Hepatocyte (in vitro differentiated cells): ENCODE data around the gene VTN.

Experiments used
- EZH2 ChIP-seq: fragments of 200-600 bp; sonication (generic); IDR thresholded peaks from 2 replicates; pipeline ENCODE4 v1.6.1; 2016; ENCODE audit warnings: antibody characterized with exemption, mild to moderate bottlenecking, borderline replicate concordance
- EZH2phosphoT487 ChIP-seq: fragments of 200-600 bp; sonication (generic); IDR thresholded peaks from one replicate; pipeline ENCODE4 v1.6.1; 2018; ENCODE audit warnings: antibody characterized with exemption, mild to moderate bottlenecking, low read depth, moderate library complexity; ENCODE audit not compliant: unreplicated experiment, severe bottlenecking
- TF ChIP-seq, protein P1 (sequence below): fragments of 200-600 bp; sonication (generic); IDR thresholded peaks from 2 replicates; pipeline ENCODE4 v1.5.1; 2016; ENCODE audit warnings: antibody characterized with exemption, mild to moderate bottlenecking; ENCODE audit not compliant: poor library complexity

DNA sequence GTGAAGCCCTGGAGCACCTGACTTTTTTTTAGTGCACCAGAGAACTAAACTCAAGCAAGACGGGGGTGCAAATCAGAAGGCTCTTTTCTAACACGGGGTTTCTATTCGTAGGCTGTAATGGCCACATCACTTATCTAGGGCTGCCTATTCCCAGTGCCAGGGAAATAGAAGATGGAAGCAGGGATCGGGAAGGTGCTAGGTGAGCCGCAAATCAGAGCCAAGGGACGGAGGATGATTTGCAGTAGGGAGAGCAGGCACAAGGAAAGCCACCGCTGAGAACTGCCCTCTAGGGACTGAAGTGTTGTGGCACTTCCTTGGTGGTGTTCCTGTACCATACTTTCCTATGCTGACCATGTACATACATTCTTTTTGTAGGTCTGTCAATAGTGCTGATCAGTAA lies 43.7 kb upstream of the VTN start:
- TF ChIP-seq, protein P1, sequence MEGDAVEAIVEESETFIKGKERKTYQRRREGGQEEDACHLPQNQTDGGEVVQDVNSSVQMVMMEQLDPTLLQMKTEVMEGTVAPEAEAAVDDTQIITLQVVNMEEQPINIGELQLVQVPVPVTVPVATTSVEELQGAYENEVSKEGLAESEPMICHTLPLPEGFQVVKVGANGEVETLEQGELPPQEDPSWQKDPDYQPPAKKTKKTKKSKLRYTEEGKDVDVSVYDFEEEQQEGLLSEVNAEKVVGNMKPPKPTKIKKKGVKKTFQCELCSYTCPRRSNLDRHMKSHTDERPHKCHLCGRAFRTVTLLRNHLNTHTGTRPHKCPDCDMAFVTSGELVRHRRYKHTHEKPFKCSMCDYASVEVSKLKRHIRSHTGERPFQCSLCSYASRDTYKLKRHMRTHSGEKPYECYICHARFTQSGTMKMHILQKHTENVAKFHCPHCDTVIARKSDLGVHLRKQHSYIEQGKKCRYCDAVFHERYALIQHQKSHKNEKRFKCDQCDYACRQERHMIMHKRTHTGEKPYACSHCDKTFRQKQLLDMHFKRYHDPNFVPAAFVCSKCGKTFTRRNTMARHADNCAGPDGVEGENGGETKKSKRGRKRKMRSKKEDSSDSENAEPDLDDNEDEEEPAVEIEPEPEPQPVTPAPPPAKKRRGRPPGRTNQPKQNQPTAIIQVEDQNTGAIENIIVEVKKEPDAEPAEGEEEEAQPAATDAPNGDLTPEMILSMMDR = no peak
- TF ChIP-seq EZH2 (no peak), EZH2phosphoT487 (no peak)
